ENCODE results near the gene PPM1D.

GRCh38 chr17:60665602-60666001 lies 65.6 kb downstream of the PPM1D start:
- TF ChIP-seq CTCF (IDR thresholded peaks at IDR 0.05), result no peak
- no peak for TF ChIP-seq ZFX (IDR thresholded peaks at IDR 0.05; ENCODE audit: borderline replicate concordance)

Data from 22Rv1 (cell line).